Upper lobe of right lung (tissue), 1 donor: ENCODE results near the gene VDAC2. TPM values are rescaled to one million over a fixed set of nuclear protein-coding genes. Genes with fewer than 3 reads are reported as not detected.
"Not testable (repeated sequence)": the region's sequence is repeated elsewhere in the genome, so short reads cannot be mapped to it uniquely, and the experiment has no call there.

Experiments used
- ATAC-seq: fragments of 200-7000 bp; cut with Tn5 transposase; one replicate; pipeline ENCODE4 v1.9.1; 2020; ENCODE audit warnings: mild to moderate bottlenecking, moderate library complexity
- DNase-seq: peaks from one replicate; pipeline ENCODE4 v3.0.0-alpha.2; 2020
- H3K27ac ChIP-seq: fragments of 200-600 bp; one replicate; pipeline ENCODE4 v1.8.0; 2022
- H3K27me3 ChIP-seq: fragments of 200-600 bp; one replicate; pipeline ENCODE4 v1.8.0; 2022; ENCODE audit warnings: mild to moderate bottlenecking
- H3K36me3 ChIP-seq: fragments of 200-600 bp; one replicate; pipeline ENCODE4 v1.8.0; 2022
- H3K4me1 ChIP-seq: fragments of 200-600 bp; one replicate; pipeline ENCODE4 v1.8.0; 2022
- H3K4me3 ChIP-seq: fragments of 200-600 bp; one replicate; pipeline ENCODE4 v1.8.0; 2022; ENCODE audit warnings: mild to moderate bottlenecking
- H3K9me3 ChIP-seq: fragments of 200-600 bp; one replicate; pipeline ENCODE4 v1.8.0; 2022
- intact Hi-C: fragments of 100-400 bp; cut with DNase I; formaldehyde crosslinking; loops from one replicate; pipeline ENCODE4 v1.11.0; 2022
- total RNA-seq: library from RNA; stranded (reverse); fragmentation: NEBNext Ultra II Directional; extraction: Animal tissue kit (Norgen Biotek cat#: 25700); gene quantifications from one replicate; pipeline ENCODE4 v1.2.1, GENCODE V29; 2021
- TF ChIP-seq, protein P1 (sequence below): fragments of 200-600 bp; IDR thresholded peaks from one replicate; pipeline ENCODE4 v1.8.0; 2022; ENCODE audit warnings: antibody characterized with exemption
- donor health status: DM: no; HTN: yes; CAD: no; lungs with severe emphysema.

Gene VDAC2
- total RNA-seq, 1 donor from 2014 or later, result 119 TPM

DNA sequence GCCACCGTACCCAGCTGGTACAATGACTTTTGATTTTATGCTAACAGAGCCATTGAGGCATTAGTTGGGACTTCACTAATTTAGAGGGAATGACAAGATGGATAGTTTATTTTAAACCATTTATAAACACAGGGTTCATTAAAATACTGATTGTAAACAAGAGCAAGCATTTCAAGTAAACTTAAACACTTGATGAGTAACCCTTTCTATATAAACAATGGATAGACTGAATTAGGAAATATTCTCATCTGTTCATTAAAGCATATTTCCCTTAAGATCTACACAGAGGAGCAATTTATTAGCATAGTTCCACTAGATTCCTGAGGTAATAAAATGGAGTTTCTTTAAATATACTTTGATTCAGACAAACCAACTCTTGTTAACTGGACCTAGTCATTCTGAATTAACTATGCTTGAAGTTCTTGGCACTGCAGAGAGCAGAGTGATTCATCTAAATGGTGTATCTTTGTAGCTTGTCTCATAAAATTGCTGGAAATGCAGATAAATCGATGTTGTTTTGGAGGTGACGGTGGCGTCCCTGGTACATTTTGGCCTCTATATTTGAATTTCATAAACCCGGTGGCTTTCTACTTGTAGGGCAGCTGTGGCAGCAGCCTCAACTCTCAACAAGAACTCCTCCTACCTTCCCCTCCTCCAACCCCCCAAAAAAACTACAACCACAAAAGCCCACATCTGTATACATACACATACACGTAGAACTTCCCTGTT, 15.4 kb upstream of the VDAC2 start:
- DNase-seq, result no peak

GRCh38 chr10:75197066-75197465, 13.5 kb upstream of the VDAC2 start:
- Histone ChIP-seq H3K27me3 (no peaks in the 10 kb centered on the region), H3K4me1 (peaks cover 6% of the 10 kb centered on the region), H3K36me3 (no peaks in the 10 kb centered on the region), H3K27ac (no peak overlapping the region), H3K9me3 (no peaks in the 10 kb centered on the region), H3K4me3 (no peak overlapping the region)
- intact Hi-C loops, result no loop called here
- ATAC-seq (peak; percentile 42), DNase-seq (no peak)
- TF ChIP-seq, protein P1, sequence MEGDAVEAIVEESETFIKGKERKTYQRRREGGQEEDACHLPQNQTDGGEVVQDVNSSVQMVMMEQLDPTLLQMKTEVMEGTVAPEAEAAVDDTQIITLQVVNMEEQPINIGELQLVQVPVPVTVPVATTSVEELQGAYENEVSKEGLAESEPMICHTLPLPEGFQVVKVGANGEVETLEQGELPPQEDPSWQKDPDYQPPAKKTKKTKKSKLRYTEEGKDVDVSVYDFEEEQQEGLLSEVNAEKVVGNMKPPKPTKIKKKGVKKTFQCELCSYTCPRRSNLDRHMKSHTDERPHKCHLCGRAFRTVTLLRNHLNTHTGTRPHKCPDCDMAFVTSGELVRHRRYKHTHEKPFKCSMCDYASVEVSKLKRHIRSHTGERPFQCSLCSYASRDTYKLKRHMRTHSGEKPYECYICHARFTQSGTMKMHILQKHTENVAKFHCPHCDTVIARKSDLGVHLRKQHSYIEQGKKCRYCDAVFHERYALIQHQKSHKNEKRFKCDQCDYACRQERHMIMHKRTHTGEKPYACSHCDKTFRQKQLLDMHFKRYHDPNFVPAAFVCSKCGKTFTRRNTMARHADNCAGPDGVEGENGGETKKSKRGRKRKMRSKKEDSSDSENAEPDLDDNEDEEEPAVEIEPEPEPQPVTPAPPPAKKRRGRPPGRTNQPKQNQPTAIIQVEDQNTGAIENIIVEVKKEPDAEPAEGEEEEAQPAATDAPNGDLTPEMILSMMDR, result no peak

More for the DNA sequence above, 15.4 kb upstream of the VDAC2 start:
- H3K4me3 ChIP-seq, result no peak overlapping the region
- peaks cover 14% of the 10 kb centered on the region for H3K4me1 ChIP-seq
- intact Hi-C loops, result no loop called here
- no peaks in the 10 kb centered on the region for H3K9me3 ChIP-seq
- no peaks in the 10 kb centered on the region for H3K36me3 ChIP-seq
- ATAC-seq, result no peak
- H3K27ac ChIP-seq, result no peak overlapping the region
- no peaks in the 10 kb centered on the region for H3K27me3 ChIP-seq
- TF ChIP-seq, protein P1, result no peak

DNA sequence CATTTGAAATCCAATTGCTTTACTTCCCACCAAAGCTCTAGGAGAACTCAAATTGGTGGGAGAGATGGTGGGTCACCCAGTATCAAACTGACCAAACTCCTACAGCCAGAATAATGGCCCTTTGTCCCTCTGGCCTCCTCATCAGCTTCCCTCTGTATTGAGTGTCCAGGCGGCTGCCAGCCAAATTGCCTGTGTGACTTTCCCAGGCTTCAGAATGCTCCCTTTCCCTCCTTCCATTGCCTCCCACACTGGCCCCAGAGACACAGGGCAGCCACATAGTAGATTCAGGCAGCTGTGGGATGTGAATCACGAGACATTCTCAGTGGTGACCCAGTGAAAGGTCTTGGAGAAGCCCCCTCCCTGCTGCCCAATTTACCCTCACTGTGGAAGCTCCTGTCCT, 12.7 kb upstream of the VDAC2 start:
- Histone ChIP-seq H3K36me3 (no peaks in the 10 kb centered on the region), H3K4me3 (no peak overlapping the region), H3K27ac (no peak overlapping the region), H3K27me3 (no peaks in the 10 kb centered on the region), H3K9me3 (no peaks in the 10 kb centered on the region), H3K4me1 (peaks cover 6% of the 10 kb centered on the region)
- TF ChIP-seq, protein P1, result no peak
- no peak for ATAC-seq
- no peak for DNase-seq
- intact Hi-C loops, result no loop called here

DNA sequence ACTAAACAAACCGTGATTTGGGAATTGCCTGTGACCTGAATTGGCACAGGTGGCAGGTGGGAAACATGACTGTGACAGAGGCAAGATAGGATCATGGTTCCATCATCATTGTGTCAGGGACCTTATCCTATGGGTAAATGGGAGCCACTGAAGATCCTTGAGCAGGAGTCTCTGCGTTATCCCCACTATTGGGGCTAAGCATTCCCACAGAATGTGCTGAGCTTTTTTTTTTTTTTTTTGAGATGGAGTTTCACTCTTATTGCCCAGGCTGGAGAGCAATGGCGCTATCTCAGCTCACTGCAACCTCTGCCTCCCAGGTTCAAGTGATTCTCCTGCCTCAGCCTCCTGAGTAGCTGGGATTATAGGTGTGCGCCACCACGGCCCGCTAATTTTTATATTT, 10.6 kb upstream of the VDAC2 start:
- intact Hi-C loops, result not testable (repeated sequence)

GRCh38 chr10:75201793-75202307, 8.7 kb upstream of the VDAC2 start:
- no peak overlapping the region for H3K27ac ChIP-seq
- H3K4me1 ChIP-seq, result peaks cover 8% of the 10 kb centered on the region
- no peak overlapping the region for H3K4me3 ChIP-seq
- no peaks in the 10 kb centered on the region for H3K36me3 ChIP-seq
- no peak for DNase-seq
- no peaks in the 10 kb centered on the region for H3K9me3 ChIP-seq
- intact Hi-C loops, result no loop called here
- H3K27me3 ChIP-seq, result no peaks in the 10 kb centered on the region
- ATAC-seq, result no peak
- TF ChIP-seq, protein P1, result no peak

More for the DNA sequence above, 10.6 kb upstream of the VDAC2 start:
- not testable (repeated sequence) for H3K9me3 ChIP-seq, H3K27ac ChIP-seq, H3K36me3 ChIP-seq, ATAC-seq, H3K4me3 ChIP-seq, DNase-seq, H3K4me1 ChIP-seq, H3K27me3 ChIP-seq

- Histone ChIP-seq H3K9me3 (no peaks in the 10 kb centered on the region), H3K27me3 (no peaks in the 10 kb centered on the region), H3K36me3 (no peaks in the 10 kb centered on the region), H3K27ac (no peak overlapping the region), H3K4me1 (peaks cover 8% of the 10 kb centered on the region), H3K4me3 (no peak overlapping the region)
- DNase-seq (no peak), ATAC-seq (peak; percentile 94)
- intact Hi-C loops, result no loop called here
- TF ChIP-seq, protein P1, result no peak
Observed at GRCh38 chr10:75202321-75203045, 8.1 kb upstream of the VDAC2 start.

DNA sequence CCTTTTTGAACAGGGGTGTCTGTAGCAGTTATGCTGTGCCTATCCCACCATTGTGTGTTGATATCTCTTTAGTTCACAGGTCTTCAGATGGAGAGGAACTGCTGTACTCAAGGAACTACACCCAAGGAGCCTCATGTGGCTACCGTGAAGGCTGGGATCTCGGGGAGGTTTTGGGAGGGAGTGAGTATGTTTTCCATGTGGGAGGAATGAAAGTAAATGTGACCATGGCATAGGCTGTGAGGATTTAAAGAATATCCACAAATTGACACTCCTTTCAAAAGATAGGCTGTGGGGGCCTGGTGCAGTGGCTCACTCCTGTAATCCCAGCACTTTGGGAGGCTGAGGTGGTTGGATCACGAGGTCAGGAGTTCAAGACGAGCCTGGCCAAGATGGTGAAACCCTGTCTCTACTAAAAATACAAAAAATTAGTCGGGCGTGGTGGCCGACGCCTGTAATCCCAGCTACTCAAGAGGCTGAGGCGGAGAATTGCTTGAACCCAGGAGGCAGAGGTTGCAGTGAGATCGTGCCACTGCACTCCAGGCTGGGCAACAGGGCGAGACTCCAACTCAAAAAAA, 7.5 kb upstream of the VDAC2 start:
- H3K4me1 ChIP-seq, intact Hi-C loops, DNase-seq, H3K27me3 ChIP-seq, ATAC-seq, H3K9me3 ChIP-seq, H3K36me3 ChIP-seq, H3K4me3 ChIP-seq, H3K27ac ChIP-seq: not testable (repeated sequence)
